DOHH2 (cell line): ENCODE results near the gene UBQLN4.

ENCODE experiments used
- H3F3A ChIP-seq: fragments of 200-600 bp; sonication (generic), shearing (Covaris generic); 2 replicates; pipeline ENCODE4 v1.6.0; 2016; ENCODE audit warnings: antibody characterized with exemption, mild to moderate bottlenecking; ENCODE audit not compliant: control insufficient read depth, insufficient read depth
- H3K27ac ChIP-seq: fragments of 200-600 bp; sonication (generic); 2 replicates; pipeline ENCODE4 v1.5.1; 2014; ENCODE audit warnings: low read depth, mild to moderate bottlenecking, low read length, moderate library complexity
- H3K27me3 ChIP-seq: fragments of 200-600 bp; sonication (generic); 2 replicates; pipeline ENCODE4 v1.6.1; 2014; ENCODE audit warnings: mild to moderate bottlenecking, low read length, mixed read lengths; ENCODE audit not compliant: control insufficient read depth
- H3K36me3 ChIP-seq: fragments of 200-600 bp; sonication (generic); 2 replicates; pipeline ENCODE4 v1.6.1; 2014; ENCODE audit warnings: mild to moderate bottlenecking, low read length, moderate library complexity, mixed read lengths; ENCODE audit not compliant: control insufficient read depth
- H3K4me1 ChIP-seq: fragments of 200-600 bp; sonication (generic); 2 replicates; pipeline ENCODE4 v1.6.1; 2014; ENCODE audit warnings: mild to moderate bottlenecking, low read length, mixed read lengths; ENCODE audit not compliant: control insufficient read depth
- H3K4me2 ChIP-seq: fragments of 200-600 bp; sonication (generic); 2 replicates; pipeline ENCODE4 v1.6.0; 2014; ENCODE audit warnings: mild to moderate bottlenecking, low read length, moderate library complexity
- H3K4me3 ChIP-seq: fragments of 200-600 bp; sonication (generic); 2 replicates; pipeline ENCODE4 v1.5.1; 2014; ENCODE audit warnings: mild to moderate bottlenecking, low read length, mixed read lengths
- H3K79me2 ChIP-seq: fragments of 200-600 bp; sonication (generic); 2 replicates; pipeline ENCODE4 v1.6.1; 2014; ENCODE audit warnings: mild to moderate bottlenecking, low read length, mixed read lengths; ENCODE audit not compliant: control insufficient read depth
- H3K9me2 ChIP-seq: fragments of 200-600 bp; sonication (generic); replicated peaks from 2 replicates; pipeline ENCODE4 v1.6.1; 2014; ENCODE audit warnings: mild to moderate bottlenecking, low read length, mixed read lengths; ENCODE audit not compliant: control insufficient read depth
- H3K9me3 ChIP-seq: fragments of 200-600 bp; sonication (generic); 2 replicates; pipeline ENCODE4 v1.6.1; 2014; ENCODE audit warnings: antibody characterized with exemption, low read length, mixed read lengths; ENCODE audit not compliant: control insufficient read depth, insufficient read depth
- H4K20me1 ChIP-seq: fragments of 200-600 bp; sonication (generic); 2 replicates; pipeline ENCODE4 v1.6.0; 2014; ENCODE audit warnings: low read depth, mild to moderate bottlenecking, antibody characterized with exemption, low read length, moderate library complexity; ENCODE audit not compliant: control insufficient read depth, insufficient read depth
- CTCF ChIP-seq: fragments of 200-600 bp; sonication (generic); IDR thresholded peaks from one replicate; pipeline ENCODE4 v1.5.1; 2014; ENCODE audit warnings: antibody characterized with exemption, mild to moderate bottlenecking, low read depth, low read length; ENCODE audit not compliant: poor library complexity, severe bottlenecking
- EZH2phosphoT487 ChIP-seq: fragments of 200-600 bp; sonication (generic); IDR thresholded peaks from 2 replicates; pipeline ENCODE4 v1.6.1; 2017; ENCODE audit warnings: borderline replicate concordance, mild to moderate bottlenecking, antibody characterized with exemption, low read length, moderate library complexity, mixed read lengths

The UBQLN4 gene

GRCh38 chr1:155999964-156000363, 53.6 kb downstream of the UBQLN4 start:
- Histone ChIP-seq H4K20me1 (no peaks in the 10 kb centered on the region), H3K9me2 (no peaks in the 10 kb centered on the region), H3K27ac (no peak overlapping the region), H3F3A (no peaks in the 10 kb centered on the region), H3K4me1 (peaks cover 6% of the 10 kb centered on the region), H3K36me3 (no peaks in the 10 kb centered on the region), H3K9me3 (no peaks in the 10 kb centered on the region), H3K27me3 (no peaks in the 10 kb centered on the region), H3K4me3 (no peak overlapping the region), H3K4me2 (no peak overlapping the region), H3K79me2 (no peaks in the 10 kb centered on the region)
- TF ChIP-seq EZH2phosphoT487 (no peak), CTCF (no peak)

GRCh38 chr1:155996166-155996565, 57.4 kb downstream of the UBQLN4 start:
- Histone ChIP-seq H3K79me2 (no peaks in the 10 kb centered on the region), H4K20me1 (no peaks in the 10 kb centered on the region), H3F3A (no peaks in the 10 kb centered on the region), H3K27me3 (no peaks in the 10 kb centered on the region), H3K9me3 (no peaks in the 10 kb centered on the region), H3K4me1 (peaks cover 6% of the 10 kb centered on the region), H3K36me3 (no peaks in the 10 kb centered on the region), H3K27ac (no peak overlapping the region), H3K9me2 (no peaks in the 10 kb centered on the region), H3K4me2 (no peak overlapping the region), H3K4me3 (no peak overlapping the region)
- TF ChIP-seq CTCF (no peak), EZH2phosphoT487 (no peak)

- Histone ChIP-seq H3K9me3 (no peaks in the 10 kb centered on the region), H3K4me2 (no peak overlapping the region), H3K9me2 (no peaks in the 10 kb centered on the region), H3K79me2 (no peaks in the 10 kb centered on the region), H3K4me1 (peaks cover 12% of the 10 kb centered on the region), H3F3A (no peaks in the 10 kb centered on the region), H4K20me1 (no peaks in the 10 kb centered on the region), H3K27ac (no peak overlapping the region), H3K36me3 (no peaks in the 10 kb centered on the region), H3K4me3 (no peak overlapping the region), H3K27me3 (no peaks in the 10 kb centered on the region)
- TF ChIP-seq EZH2phosphoT487 = no peak
- no peak for TF ChIP-seq CTCF
Observed at GRCh38 chr1:155993595-155993994, 60.0 kb downstream of the UBQLN4 start.
